SU-DHL-6 (cell line): ENCODE data around the gene PHACTR1.

ENCODE experiments used
- H2AFZ ChIP-seq: fragments of 200-600 bp; sonication (generic); 2 replicates; pipeline ENCODE4 v1.6.1; 2014; ENCODE audit warnings: low read depth, mild to moderate bottlenecking, moderate library complexity, mixed read lengths, antibody characterized with exemption, low read length; ENCODE audit not compliant: severe bottlenecking
- H3F3A ChIP-seq: fragments of 200-600 bp; shearing (Covaris generic); 2 replicates; pipeline ENCODE4 v1.6.0; 2016; ENCODE audit warnings: antibody characterized with exemption, mild to moderate bottlenecking; ENCODE audit not compliant: insufficient read depth
- H3K27ac ChIP-seq: fragments of 200-600 bp; sonication (generic); 2 replicates; pipeline ENCODE4 v1.5.1; 2016; ENCODE audit warnings: low read depth, mild to moderate bottlenecking, low read length, moderate library complexity, mixed read lengths
- H3K27me3 ChIP-seq: fragments of 200-600 bp; sonication (generic), shearing (Covaris generic); 2 replicates; pipeline ENCODE4 v1.6.0; 2014; ENCODE audit warnings: mild to moderate bottlenecking, low read length
- H3K36me3 ChIP-seq: fragments of 200-600 bp; sonication (generic); 2 replicates; pipeline ENCODE4 v1.6.1; 2014; ENCODE audit warnings: mild to moderate bottlenecking, low read length, mixed read lengths
- H3K4me2 ChIP-seq: fragments of 300-600, 200-600 bp; shearing (Covaris generic), sonication (generic); 2 replicates; pipeline ENCODE4 v1.6.0; 2014; ENCODE audit warnings: low read length, low read depth, mild to moderate bottlenecking; ENCODE audit not compliant: poor library complexity, severe bottlenecking
- H3K4me3 ChIP-seq: fragments of 200-600 bp; sonication (generic); 2 replicates; pipeline ENCODE4 v1.5.1; 2014; ENCODE audit warnings: antibody characterized with exemption, low read length, mild to moderate bottlenecking, mixed read lengths; ENCODE audit not compliant: insufficient read depth, poor library complexity, severe bottlenecking
- H3K79me2 ChIP-seq: fragments of 200-600 bp; sonication (generic); 2 replicates; pipeline ENCODE4 v1.6.1; 2014; ENCODE audit warnings: mild to moderate bottlenecking, low read length, moderate library complexity; ENCODE audit not compliant: insufficient read depth
- H3K9ac ChIP-seq: fragments of 200-600 bp; sonication (generic); 2 replicates; pipeline ENCODE4 v1.7.0; 2014; ENCODE audit warnings: mild to moderate bottlenecking, low read length
- H3K9me2 ChIP-seq: fragments of 200-600 bp; sonication (generic); replicated peaks from 2 replicates; pipeline ENCODE4 v1.6.1; 2014; ENCODE audit warnings: low read length; ENCODE audit not compliant: insufficient read depth
- H3K9me3 ChIP-seq: fragments of 200-600 bp; sonication (generic); 2 replicates; pipeline ENCODE4 v1.6.1; 2014; ENCODE audit warnings: low read length, mixed read lengths; ENCODE audit not compliant: insufficient read depth
- H4K20me1 ChIP-seq: fragments of 200-600 bp; sonication (generic); 2 replicates; pipeline ENCODE4 v1.6.1; 2014; ENCODE audit warnings: low read depth, mild to moderate bottlenecking, antibody characterized with exemption, low read length, moderate library complexity, mixed read lengths
- CTCF ChIP-seq: fragments of 200-600 bp; sonication (generic); IDR thresholded peaks from one replicate; pipeline ENCODE4 v1.5.1; 2017; ENCODE audit warnings: antibody characterized with exemption, mild to moderate bottlenecking, low read length, moderate library complexity; ENCODE audit not compliant: insufficient read depth, poor library complexity, severe bottlenecking
- EZH2phosphoT487 ChIP-seq: fragments of 200-600 bp; sonication (generic), shearing (Covaris generic); conservative IDR thresholded peaks from 2 replicates; pipeline ENCODE4 v1.6.1; 2018; ENCODE audit warnings: mild to moderate bottlenecking, antibody characterized with exemption, low read length, moderate library complexity, mixed read lengths

PHACTR1 gene

GRCh38 chr6:13256266-13257001 lies 539.9 kb downstream of the PHACTR1 start:
- Histone ChIP-seq H3K36me3 (no peaks in the 10 kb centered on the region), H3K27ac (no peak overlapping the region), H3K9me2 (no peaks in the 10 kb centered on the region), H4K20me1 (no peaks in the 10 kb centered on the region), H3K9me3 (peaks cover 7% of the 10 kb centered on the region; the same call in 1 of the 2 replicates), H3F3A (peaks cover 30% of the 10 kb centered on the region), H3K27me3 (no peaks in the 10 kb centered on the region), H2AFZ (no peak overlapping the region), H3K4me3 (no peak overlapping the region), H3K4me2 (no peak overlapping the region), H3K9ac (no peak overlapping the region), H3K79me2 (no peaks in the 10 kb centered on the region)
- TF ChIP-seq EZH2phosphoT487 (no peak), CTCF (no peak)

- H3K9ac ChIP-seq: 0 out of 2 replicates have a peak overlapping the region, but pooled peaks have one; percentile 4
These were observed 542.8 kb downstream of the PHACTR1 start for GRCh38 chr6:13259393-13259792.

GRCh38 chr6:13260101-13260598 lies 543.6 kb downstream of the PHACTR1 start:
- no peak for TF ChIP-seq CTCF
- no peak for TF ChIP-seq EZH2phosphoT487
- Histone ChIP-seq H3F3A (peaks cover 51% of the 10 kb centered on the region), H3K4me2 (peak overlapping the region; percentile 62), H3K36me3 (no peaks in the 10 kb centered on the region), H3K27me3 (no peaks in the 10 kb centered on the region), H2AFZ (peak overlapping the region; percentile 2), H3K4me3 (peak overlapping the region; percentile 20), H3K79me2 (no peaks in the 10 kb centered on the region), H4K20me1 (no peaks in the 10 kb centered on the region), H3K9me2 (no peaks in the 10 kb centered on the region), H3K9me3 (peaks cover 7% of the 10 kb centered on the region; the same call in 1 of the 2 replicates), H3K27ac (peak overlapping the region; percentile 90), H3K9ac (peak overlapping the region; percentile 37)

More at GRCh38 chr6:13259393-13259792, 542.8 kb downstream of the PHACTR1 start:
- no peaks in the 10 kb centered on the region for H3K9me2 ChIP-seq
- H3F3A ChIP-seq: peaks cover 51% of the 10 kb centered on the region
- no peak overlapping the region for H3K4me3 ChIP-seq
- peaks cover 7% of the 10 kb centered on the region; the same call in 1 of the 2 replicates for H3K9me3 ChIP-seq
- peak overlapping the region; percentile 62 for H3K4me2 ChIP-seq
- H4K20me1 ChIP-seq: no peaks in the 10 kb centered on the region
- no peak overlapping the region for H2AFZ ChIP-seq
- H3K27ac ChIP-seq: peak overlapping the region; percentile 90
- H3K27me3 ChIP-seq: no peaks in the 10 kb centered on the region
- TF ChIP-seq CTCF: no peak
- no peak for TF ChIP-seq EZH2phosphoT487
- H3K36me3 ChIP-seq: no peaks in the 10 kb centered on the region
- H3K79me2 ChIP-seq: no peaks in the 10 kb centered on the region
